Measurements from ENCODE around the gene POP4. TPM values are rescaled to one million over a fixed set of nuclear protein-coding genes. Genes with fewer than 3 reads are reported as not detected.

POP4 gene
- total and polyA plus RNA-seq, 2 experiments from 2014 or later = 68.9 to 91.8 TPM

GRCh38 chr19:29576761-29577648, 29.1 kb upstream of the POP4 start:
- Histone ChIP-seq H2AFZ (no peak overlapping the region), H3K9me2 (replicated peaks; ENCODE audit: insufficient read depth) (no peaks in the 10 kb centered on the region), H3K79me2 (no peaks in the 10 kb centered on the region), H3K4me3 (no peak overlapping the region), H3K4me2 (no peak overlapping the region), H3K27me3 (peaks cover 53% of the 10 kb centered on the region), H3K9me3 (ENCODE audit: low read depth) (no peaks in the 10 kb centered on the region), H3K4me1 (ENCODE audit: insufficient read depth) (no peaks in the 10 kb centered on the region), H3K27ac (no peak overlapping the region), H4K20me1 (ENCODE audit: insufficient read depth, poor library complexity, severe bottlenecking) (no peaks in the 10 kb centered on the region), H3K36me3 (replicated peaks; ENCODE audit: insufficient read depth, low read depth) (no peaks in the 10 kb centered on the region)
- 71% methylated on average over 15 of the region's 15 CpGs for WGBS (ENCODE audit: low lambda C conversion rate, missing lambda C conversion rate)
- TF ChIP-seq CTCF (IDR thresholded peaks at IDR 0.05; ENCODE audit: poor library complexity) (no peak), EZH2 (IDR thresholded peaks at IDR 0.05; ENCODE audit: borderline replicate concordance) (no peak), EZH2phosphoT487 (IDR thresholded peaks at IDR 0.05; ENCODE audit: low read depth, severe bottlenecking, unreplicated experiment) (no peak)
- no peak for DNase-seq (ENCODE audit: low spot score)

DNA sequence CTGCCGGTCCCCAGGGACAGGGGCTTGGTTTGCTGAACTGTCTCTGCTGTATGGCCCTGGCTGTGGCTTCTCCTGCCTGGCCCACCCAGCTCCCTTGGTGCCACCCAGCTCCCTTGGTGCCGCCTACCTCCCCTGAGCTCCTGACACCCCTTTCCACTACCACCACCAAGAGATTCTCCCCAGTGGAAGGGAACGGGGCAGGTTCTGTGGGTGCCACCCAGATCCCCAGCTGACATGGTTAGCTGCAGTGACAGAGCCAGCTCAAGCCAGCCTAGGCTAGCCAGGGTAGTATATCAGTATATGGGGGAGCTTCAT, 28.5 kb upstream of the POP4 start:
- H3K27me3 ChIP-seq = peaks cover 49% of the 10 kb centered on the region
- no peaks in the 10 kb centered on the region for H3K79me2 ChIP-seq
- TF ChIP-seq EZH2 (IDR thresholded peaks at IDR 0.05; ENCODE audit: borderline replicate concordance) = no peak
- TF ChIP-seq EZH2phosphoT487 (IDR thresholded peaks at IDR 0.05; ENCODE audit: low read depth, severe bottlenecking, unreplicated experiment) = no peak
- no peak for TF ChIP-seq CTCF (IDR thresholded peaks at IDR 0.05; ENCODE audit: poor library complexity)
- H2AFZ ChIP-seq = no peak overlapping the region
- DNase-seq (ENCODE audit: low spot score) = no peak
- H4K20me1 ChIP-seq (ENCODE audit: insufficient read depth, poor library complexity, severe bottlenecking) = no peaks in the 10 kb centered on the region
- no peaks in the 10 kb centered on the region for H3K9me2 ChIP-seq (replicated peaks; ENCODE audit: insufficient read depth)
- no peaks in the 10 kb centered on the region for H3K36me3 ChIP-seq (replicated peaks; ENCODE audit: insufficient read depth, low read depth)
- no peaks in the 10 kb centered on the region for H3K9me3 ChIP-seq (ENCODE audit: low read depth)
- no peak overlapping the region for H3K27ac ChIP-seq
- WGBS (ENCODE audit: low lambda C conversion rate, missing lambda C conversion rate) = 60% methylated on average over 3 of the region's 3 CpGs
- no peak overlapping the region for H3K4me2 ChIP-seq
- no peaks in the 10 kb centered on the region for H3K4me1 ChIP-seq (ENCODE audit: insufficient read depth)
- no peak overlapping the region for H3K4me3 ChIP-seq

- Histone ChIP-seq H3K79me2 (no peaks in the 10 kb centered on the region), H2AFZ (no peak overlapping the region), H3K27ac (no peak overlapping the region), H3K27me3 (peaks cover 42% of the 10 kb centered on the region), H3K4me1 (ENCODE audit: insufficient read depth) (no peaks in the 10 kb centered on the region), H3K36me3 (replicated peaks; ENCODE audit: insufficient read depth, low read depth) (no peaks in the 10 kb centered on the region), H3K9me2 (replicated peaks; ENCODE audit: insufficient read depth) (no peaks in the 10 kb centered on the region), H3K4me2 (no peak overlapping the region), H4K20me1 (ENCODE audit: insufficient read depth, poor library complexity, severe bottlenecking) (no peaks in the 10 kb centered on the region), H3K9me3 (ENCODE audit: low read depth) (no peaks in the 10 kb centered on the region), H3K4me3 (no peak overlapping the region)
- DNase-seq (ENCODE audit: low spot score) = no peak
- 73% methylated on average over 8 of the region's 8 CpGs for WGBS (ENCODE audit: low lambda C conversion rate, missing lambda C conversion rate)
- TF ChIP-seq EZH2phosphoT487 (IDR thresholded peaks at IDR 0.05; ENCODE audit: low read depth, severe bottlenecking, unreplicated experiment) (no peak), CTCF (IDR thresholded peaks at IDR 0.05; ENCODE audit: poor library complexity) (no peak), EZH2 (IDR thresholded peaks at IDR 0.05; ENCODE audit: borderline replicate concordance) (no peak)
These were observed 27.7 kb upstream of the POP4 start for GRCh38 chr19:29578349-29578748.

Measured in hepatocyte (in vitro differentiated cells).